GM19043 (cell line): ENCODE results near the gene FADS6.

ENCODE experiments used
- ATAC-seq: cut with Tn5 transposase; IDR thresholded peaks from one replicate; pipeline ENCODE4 v1.9.1; 2021; ENCODE audit warnings: low read depth; ENCODE audit not compliant: unreplicated experiment

Gene FADS6

DNA sequence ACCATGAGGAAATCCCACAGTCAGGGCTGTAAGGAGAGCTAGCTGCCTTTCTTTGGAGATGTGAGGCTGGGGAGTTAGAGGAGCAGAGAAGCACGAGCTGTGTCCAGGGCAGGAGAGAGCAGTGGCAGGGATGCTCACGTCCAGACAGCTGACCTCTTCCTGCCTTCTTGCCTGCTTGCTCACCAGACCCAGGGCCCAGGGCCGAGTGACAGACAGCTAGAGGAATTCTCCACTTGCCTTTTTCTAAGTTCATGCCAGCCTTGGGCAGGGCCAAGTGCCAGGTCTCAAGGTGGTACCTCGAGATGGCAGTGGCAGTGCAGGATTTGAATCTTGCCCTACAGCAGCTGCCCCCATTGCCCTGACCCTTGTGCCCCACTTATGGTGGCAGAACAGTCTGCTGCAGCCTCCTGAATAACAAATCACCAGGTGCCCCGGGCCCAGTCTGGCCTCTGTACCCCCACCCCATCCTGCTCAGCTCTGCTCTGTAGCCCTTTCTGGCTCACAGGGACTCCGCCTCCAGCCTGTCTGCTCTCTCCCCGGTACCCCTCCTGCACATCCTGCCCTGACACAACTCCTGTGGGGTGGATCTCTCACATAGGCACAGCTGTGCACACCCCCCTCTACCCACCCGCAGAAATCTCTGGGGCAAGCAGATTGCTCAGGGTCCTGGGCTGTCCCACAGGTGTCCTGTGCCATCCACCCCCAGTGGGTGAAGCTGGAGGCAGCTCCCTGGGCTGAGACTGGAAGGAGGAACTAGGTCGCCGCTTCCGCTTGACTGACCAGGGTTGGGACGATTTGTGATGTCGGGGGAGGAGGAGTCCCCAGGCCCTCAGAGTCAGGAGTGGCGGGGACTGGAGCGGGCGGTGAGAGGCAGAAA, 59.7 kb downstream of the FADS6 start:
- no peak for ATAC-seq

DNA sequence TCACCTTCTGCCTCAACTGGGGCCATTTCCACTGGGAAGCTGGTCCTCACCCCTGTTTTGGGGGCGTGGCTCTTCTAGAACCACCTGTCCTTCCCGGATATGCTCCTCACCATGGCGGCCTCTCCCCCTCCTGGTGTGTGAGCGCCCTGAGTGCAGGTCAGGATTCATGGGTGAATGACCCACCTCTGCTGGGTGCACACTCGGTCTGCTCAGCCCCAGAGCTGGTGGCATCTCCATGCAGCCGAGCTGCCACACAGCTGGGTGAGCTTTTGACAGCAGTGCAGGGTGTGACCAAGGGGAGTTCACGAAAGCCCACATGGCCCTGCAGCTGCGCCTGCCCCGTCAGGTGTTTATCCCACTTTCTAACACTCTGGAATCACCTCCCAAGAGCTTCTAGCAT, 61.0 kb downstream of the FADS6 start:
- ATAC-seq: no peak

DNA sequence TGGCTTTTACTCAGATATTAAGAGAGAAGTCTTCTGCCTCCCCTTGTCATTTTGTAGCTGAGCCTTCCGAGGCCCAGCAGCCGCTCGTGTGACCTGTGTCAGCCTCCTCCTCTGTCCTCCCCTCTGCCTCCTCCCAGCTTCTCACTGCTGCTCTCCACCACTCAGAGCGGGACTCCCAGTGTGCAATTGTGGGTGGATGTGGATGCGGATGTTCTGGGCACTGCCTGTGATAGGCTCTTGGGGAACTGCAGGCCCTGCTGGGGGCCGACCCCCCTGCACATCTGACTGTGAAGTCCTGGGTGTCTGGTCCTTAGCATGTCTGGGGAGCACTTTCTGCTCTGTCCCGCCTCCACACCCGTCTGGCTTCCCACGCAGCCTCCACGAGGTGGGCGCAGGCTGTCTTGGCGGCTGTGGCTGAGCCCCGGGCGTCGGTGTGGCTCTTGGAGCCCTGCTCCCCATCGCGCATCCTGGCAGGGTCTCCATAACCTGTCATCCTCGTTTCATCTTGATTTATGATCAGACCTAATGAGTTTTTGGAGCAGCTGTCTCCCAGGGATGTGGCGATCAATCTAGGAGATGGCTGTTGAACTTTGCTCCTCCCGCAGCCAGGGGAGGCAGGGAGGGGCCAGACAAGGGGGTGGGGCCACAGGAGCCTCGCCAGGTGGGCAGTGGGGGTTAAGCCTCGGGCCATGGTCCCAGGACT, 61.8 kb downstream of the FADS6 start:
- ATAC-seq: no peak

DNA sequence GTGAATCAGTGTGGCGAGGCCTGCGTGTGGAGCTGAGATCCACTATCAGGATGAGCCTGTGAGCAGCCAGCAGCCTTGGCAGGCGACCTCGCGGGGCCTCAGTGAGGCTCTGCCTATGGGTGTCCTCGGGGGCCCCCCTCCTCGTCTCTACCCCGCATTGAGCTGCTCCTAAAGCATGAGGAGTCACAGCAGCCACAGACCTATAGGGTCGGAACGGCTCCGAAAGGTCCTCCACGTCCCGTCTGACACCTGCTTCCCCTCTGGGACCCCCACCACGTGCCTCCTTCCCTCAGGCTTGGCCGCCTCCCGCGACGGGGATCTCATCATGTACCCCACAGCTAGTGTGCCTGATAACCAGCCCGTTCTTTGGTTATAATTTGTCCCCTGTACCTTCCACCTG, 62.6 kb downstream of the FADS6 start:
- ATAC-seq: no peak

DNA sequence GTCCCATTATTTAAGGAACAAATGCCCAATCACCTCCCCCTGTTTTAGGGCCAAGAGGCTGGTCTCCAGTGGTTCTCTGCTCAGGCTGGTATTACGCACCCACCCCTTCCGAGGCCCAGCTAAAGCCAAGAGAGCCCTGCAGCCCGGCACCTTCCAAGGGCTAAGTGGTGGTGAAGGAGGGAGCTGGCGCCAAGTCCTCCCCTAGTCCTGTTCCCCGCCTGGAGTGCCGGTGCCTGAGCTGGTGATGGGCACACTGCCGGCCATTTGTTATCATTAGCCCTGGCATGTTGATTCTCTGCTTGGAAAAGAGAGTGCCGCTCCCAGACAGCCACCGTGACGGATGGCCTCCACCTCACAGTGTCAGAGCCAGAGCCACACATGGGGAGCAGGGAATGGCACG, 65.6 kb downstream of the FADS6 start:
- ATAC-seq: no peak
